DMS53 (cell line): ENCODE results near the gene AP2A2.
"Not testable (repeated sequence)": the region's sequence is repeated elsewhere in the genome, so short reads cannot be mapped to it uniquely, and the experiment has no call there.

Source experiments
- DNase-seq: peaks from one replicate; lab custom pipeline; 2025; lab: John Stamatoyannopoulos, UW

The AP2A2 gene

GRCh38 chr11:954392-955153 is 28.9 kb downstream of the AP2A2 start:
- no peak for DNase-seq

GRCh38 chr11:955154-956063 is 29.7 kb downstream of the AP2A2 start:
- DNase-seq = no peak

GRCh38 chr11:957212-957920 is 31.7 kb downstream of the AP2A2 start:
- no peak for DNase-seq

GRCh38 chr11:958101-958500 is 32.4 kb downstream of the AP2A2 start:
- no peak for DNase-seq

GRCh38 chr11:959027-959426 is 33.4 kb downstream of the AP2A2 start:
- no peak for DNase-seq

GRCh38 chr11:959608-960007 is 33.9 kb downstream of the AP2A2 start:
- no peak for DNase-seq

GRCh38 chr11:961310-961920 is 35.7 kb downstream of the AP2A2 start:
- not testable (repeated sequence) for DNase-seq

- no peak for DNase-seq
These were observed 36.3 kb downstream of the AP2A2 start for GRCh38 chr11:961921-962320.

GRCh38 chr11:962688-963087 is 37.0 kb downstream of the AP2A2 start:
- DNase-seq = no peak

- no peak for DNase-seq
These were observed 38.2 kb downstream of the AP2A2 start for GRCh38 chr11:963852-964251.

- no peak for DNase-seq
These were observed 39.6 kb downstream of the AP2A2 start for GRCh38 chr11:965206-965775.

- DNase-seq = no peak
These were observed 42.5 kb downstream of the AP2A2 start for GRCh38 chr11:967995-968751.

- DNase-seq = no peak
These were observed 43.2 kb downstream of the AP2A2 start for GRCh38 chr11:968822-969221.

- no peak for DNase-seq
These were observed 44.1 kb downstream of the AP2A2 start for GRCh38 chr11:969651-970205.

GRCh38 chr11:970319-970871 is 44.7 kb downstream of the AP2A2 start:
- no peak for DNase-seq

- no peak for DNase-seq
These were observed 45.5 kb downstream of the AP2A2 start for GRCh38 chr11:971092-971690.

- DNase-seq = no peak
These were observed 46.2 kb downstream of the AP2A2 start for GRCh38 chr11:971731-972365.

GRCh38 chr11:972523-973211 is 47.0 kb downstream of the AP2A2 start:
- no peak for DNase-seq

- DNase-seq = no peak
These were observed 47.6 kb downstream of the AP2A2 start for GRCh38 chr11:973237-973636.
